Activated CD4-positive, alpha-beta T cell treated with anti-CD3 and anti-CD28 coated beads, Interleukin-2, amount 50 U/mL, for 4 hours (primary cell): ENCODE results near the gene IRGC.

Experiments used
- DNase-seq, 2 experiments: peaks; one replicate each; pipeline ENCODE4 v3.0.0-alpha.2; 2020

The IRGC gene

GRCh38 chr19:43692385-43692784 is 23.5 kb upstream of the IRGC start:
- DNase-seq = no peak

DNA sequence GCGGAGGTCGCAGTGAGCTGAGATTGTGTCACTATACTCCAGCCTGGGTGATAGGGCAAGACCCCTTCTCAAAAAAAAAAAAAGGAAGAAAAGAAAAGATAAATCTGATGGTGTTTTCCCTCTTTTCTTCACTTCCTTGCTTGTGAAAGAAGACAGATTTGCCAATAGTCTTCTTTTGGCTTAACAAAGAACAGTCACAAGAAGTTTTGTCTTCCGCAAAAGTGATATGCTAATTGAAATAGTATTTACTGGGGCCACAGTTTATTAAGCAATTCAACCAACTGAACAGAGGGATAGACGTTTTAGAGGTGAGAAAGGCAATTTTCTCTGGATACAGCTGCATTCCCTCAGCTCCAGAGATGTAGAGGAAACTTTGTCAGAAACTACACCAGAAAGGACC is 23.0 kb upstream of the IRGC start:
- DNase-seq = no peak

DNA sequence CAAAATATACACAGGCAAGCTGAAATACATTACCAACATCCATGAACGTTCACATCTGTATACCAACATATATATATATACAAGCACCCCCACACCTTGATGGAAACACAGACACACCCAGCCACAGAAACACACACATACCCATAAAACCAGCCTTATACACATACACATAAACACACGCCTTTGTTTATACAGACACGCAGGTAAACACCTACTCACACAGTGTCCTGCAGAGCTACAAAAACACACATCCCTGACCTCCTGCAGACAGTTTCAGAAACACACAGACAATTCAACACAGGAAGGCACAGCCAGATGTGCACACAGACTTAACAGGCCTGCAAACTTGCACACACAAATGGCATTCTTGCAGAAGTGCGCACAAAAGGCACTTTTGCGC is 21.3 kb upstream of the IRGC start:
- DNase-seq = no peak

DNA sequence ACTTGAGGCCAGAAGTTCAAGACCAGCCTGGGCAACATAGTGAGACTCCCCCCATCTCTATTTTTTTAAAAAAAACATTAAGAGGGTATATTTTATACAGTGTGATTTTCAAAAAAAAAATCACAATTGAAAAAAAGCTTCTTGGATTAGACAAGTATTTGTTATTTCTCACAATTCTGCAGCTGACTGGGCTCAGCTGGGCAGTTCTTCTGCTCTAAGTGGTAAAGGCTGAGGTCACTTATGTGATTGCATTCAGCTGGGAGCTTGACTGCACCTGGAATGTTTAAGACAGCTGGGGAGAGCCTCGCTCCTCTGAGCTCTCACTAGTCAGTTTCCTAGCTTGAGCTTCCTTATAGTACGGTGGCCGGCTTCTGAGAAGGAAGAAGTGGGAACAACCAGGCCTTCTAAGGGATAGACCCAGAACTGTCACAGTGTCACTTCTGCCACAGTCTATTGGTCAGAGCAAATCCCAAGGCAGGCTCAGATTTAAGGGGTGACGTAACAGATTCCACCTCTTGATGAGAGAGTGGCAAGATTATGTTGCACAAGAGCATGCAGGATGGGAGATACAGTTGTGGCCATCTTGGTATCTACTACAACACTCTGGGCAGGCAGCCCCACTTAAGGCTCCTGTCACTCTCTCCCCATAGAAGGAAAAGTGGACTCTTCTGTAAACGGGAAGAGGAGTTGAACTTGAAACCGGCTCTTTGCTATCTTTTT is 19.7 kb upstream of the IRGC start:
- DNase-seq = no peak

GRCh38 chr19:43697295-43697694 is 18.6 kb upstream of the IRGC start:
- no peak for DNase-seq

- no peak for DNase-seq
These were observed 16.1 kb upstream of the IRGC start for GRCh38 chr19:43699506-43700394.

DNA sequence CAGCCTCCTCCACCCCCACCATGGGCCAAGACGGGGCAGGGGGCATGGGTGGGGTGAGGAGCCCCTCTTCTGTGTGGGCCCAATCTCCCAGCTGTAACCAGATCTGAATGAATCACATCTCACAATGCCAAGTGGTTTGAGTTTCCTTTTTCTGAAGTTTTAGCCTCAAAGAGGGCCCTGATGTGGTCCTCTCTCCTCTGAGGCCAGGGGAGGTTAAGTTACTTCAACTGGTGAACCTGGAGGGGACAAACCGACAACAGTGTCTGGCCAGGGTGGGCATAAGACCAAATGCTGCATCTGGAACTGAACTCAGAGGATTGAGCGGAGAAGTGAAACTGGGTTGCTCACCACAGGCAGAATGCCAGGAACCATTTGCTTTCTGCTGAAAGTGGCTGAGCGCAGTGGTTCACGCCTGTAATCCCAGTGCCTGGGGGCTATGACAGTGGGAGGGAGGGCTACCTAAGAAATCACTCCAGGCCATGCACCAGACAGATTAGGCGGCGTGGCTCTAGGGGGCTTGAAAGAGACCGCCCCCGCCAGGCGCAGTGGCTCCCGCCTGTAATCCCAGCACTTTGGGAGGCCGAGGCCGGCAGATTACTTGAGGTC is 15.4 kb upstream of the IRGC start:
- no peak for DNase-seq

DNA sequence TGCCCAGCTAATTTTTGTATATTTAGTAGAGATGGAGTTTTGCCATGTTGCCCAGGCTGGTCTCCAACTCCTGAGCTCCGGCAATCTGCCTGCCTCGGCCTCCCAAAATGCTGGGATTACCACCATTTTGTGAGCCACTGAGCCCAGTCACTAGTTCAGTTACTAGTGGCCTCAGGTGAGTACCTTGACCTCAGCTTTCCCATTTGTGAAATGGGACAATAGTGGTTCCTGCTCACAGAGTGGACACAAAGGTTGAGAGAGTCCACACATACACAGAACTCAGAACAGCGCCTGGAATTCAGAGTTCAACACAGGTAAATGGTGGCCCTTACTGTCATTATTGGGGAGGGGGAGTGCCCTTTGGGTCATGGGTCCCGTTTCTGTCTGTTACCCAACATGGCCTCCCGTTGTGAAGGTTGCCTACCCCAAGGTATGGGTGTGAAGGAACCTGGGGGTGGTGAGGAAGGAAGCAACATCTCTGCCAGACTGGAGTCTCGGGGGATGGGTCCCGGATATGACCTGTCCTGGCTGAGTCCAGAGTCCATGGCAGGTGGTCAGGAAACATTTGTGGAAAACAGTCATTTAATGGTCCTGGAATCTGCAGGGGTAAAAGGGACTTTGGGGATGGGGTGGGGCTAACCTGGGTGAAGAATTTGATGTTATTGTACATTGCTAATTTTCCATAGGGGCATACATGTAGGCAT is 11.7 kb upstream of the IRGC start:
- DNase-seq = no peak

DNA sequence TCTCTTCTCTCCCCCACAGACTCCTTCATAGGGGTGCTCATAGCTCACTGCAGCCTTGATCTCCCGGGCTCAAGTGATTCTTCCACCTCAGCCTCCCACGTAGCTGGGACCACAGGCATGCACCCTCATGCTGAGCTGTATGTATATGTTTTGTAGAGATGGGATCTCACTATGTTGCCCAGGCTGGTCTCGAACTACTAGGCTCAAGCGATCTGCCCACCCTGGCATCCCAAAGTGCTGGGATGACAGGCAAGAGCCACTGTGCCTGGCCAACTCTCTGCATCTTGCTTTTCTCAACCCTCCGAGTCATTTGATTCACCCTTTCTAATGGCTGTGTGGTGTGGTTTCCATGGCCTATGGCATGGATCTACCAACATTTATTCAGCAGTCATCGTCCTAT is 10.1 kb upstream of the IRGC start:
- no peak for DNase-seq

DNA sequence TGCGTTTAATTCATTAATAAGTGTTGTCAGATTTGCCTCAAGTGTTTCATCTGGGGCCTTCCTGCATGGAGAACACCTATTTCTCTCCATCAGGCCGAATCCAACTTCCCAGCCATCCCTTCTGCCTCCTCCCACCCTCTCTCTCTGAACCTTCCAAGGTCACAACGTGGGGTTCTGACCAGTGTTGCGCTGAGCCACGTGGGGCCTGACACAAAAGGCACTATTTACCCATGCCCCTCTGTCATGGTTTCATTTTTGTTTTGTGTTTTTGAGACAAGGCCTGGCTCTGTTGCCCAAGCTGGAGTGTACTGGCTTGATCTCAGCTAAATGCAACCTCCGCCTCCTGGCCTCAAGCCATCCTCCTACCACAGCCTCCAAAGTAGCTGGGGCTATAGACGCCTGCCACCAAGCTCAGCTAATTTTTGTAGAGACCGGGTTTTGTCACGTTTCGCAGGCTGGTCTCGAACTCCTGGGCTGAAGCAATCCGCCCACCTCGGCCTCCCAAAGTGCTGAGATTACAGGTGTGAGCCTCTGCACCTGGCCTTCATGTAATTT is 8.6 kb upstream of the IRGC start:
- no peak for DNase-seq

GRCh38 chr19:43708716-43709115 is 7.2 kb upstream of the IRGC start:
- DNase-seq = no peak

DNA sequence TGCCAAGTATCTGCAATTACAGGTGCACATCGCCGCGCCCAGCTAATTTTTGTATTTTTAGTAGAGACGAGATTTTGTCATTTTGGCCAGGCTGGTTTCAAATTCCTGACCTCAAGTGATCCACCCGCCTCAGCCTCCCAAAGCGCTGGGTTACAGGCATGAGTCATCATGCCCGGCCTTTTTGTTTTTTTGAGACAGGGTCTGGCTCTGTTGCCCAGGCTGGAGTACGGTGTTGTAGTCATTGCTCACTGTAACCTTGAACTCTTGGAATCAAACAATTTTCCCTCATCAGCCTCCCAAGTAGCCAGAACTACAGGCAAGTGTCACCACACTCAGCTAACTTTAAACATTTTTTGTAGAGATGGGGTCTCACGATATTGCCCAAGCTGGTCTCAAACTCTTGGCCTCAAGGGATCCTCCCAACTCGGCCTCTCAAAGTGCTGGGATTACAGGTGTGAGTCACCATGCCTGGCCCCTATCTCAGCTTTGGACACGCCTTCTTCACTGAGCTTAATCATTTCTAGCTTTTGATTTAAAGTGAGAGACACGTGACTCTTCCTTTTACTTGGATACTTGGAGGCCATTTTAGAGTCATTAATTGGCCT is 4.0 kb upstream of the IRGC start:
- no peak for DNase-seq

GRCh38 chr19:43713208-43713607 is 2.7 kb upstream of the IRGC start:
- DNase-seq = no peak

DNA sequence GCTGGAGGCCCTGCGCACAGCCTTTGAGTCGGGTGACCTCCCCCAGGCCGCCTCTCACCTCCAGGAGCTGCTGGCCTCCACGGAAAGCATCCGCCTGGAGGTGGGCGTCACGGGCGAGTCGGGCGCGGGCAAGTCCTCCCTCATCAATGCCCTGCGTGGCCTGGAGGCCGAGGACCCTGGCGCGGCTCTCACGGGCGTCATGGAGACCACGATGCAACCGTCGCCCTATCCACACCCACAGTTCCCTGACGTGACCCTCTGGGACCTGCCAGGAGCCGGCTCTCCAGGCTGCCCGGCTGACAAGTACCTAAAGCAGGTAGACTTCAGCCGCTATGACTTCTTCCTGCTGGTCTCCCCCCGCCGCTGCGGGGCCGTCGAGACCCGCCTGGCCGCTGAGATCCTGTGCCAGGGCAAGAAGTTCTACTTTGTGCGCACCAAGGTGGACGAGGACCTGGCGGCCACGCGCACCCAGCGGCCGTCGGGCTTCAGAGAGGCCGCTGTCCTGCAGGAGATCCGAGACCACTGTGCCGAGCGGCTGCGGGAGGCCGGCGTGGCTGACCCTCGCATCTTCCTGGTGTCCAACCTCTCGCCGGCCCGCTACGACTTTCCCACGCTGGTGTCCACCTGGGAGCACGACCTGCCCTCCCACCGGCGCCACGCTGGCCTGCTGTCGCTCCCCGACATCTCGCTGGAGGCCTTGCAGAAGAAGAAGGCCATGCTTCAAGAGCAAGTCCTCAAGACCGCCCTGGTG is 2.9 kb downstream of the IRGC start:
- DNase-seq = no peak

- no peak for DNase-seq
These were observed 3.5 kb downstream of the IRGC start for GRCh38 chr19:43719378-43719868.

DNA sequence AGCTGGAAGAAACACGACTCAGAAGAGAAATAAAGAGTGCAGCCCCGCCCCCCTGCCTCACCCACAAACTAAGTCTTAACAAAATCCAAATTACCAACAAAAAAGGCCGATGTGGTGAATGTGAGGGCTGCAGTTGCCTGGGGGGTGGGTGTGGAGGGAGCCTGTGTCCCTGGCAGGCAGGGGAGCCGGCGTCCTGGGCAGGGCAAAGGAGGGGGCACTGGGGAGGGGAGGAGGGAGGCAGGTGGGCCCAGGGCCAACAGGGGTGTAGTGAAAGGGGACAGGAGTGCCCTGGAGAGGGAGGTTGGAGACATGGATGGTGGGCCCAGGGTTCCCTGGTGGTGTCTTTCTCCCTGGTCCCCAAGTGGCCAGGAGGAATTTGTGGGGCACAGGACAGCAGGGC is 4.0 kb downstream of the IRGC start:
- DNase-seq = no peak

DNA sequence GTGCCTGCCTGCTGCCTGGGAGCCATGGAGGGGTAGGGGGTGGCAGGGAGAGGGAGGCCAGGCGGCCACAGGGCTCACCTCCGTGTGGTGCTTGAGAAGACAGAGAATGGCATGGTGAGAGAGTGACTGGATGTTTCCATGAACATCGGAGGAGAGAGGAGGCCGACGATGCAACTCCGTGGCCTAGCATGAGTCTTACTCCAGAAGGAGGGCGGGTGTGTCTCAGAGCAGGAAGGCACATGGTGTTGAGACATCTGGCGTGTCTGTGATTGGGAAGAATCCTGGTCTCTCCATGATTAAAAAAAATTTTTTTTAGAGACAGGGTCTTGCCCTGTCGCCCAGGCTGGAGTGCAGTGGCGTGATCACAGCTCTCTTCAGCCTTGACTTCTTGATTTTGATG is 5.1 kb downstream of the IRGC start:
- DNase-seq = no peak

- DNase-seq = no peak
These were observed 5.7 kb downstream of the IRGC start for GRCh38 chr19:43721469-43722048.

DNA sequence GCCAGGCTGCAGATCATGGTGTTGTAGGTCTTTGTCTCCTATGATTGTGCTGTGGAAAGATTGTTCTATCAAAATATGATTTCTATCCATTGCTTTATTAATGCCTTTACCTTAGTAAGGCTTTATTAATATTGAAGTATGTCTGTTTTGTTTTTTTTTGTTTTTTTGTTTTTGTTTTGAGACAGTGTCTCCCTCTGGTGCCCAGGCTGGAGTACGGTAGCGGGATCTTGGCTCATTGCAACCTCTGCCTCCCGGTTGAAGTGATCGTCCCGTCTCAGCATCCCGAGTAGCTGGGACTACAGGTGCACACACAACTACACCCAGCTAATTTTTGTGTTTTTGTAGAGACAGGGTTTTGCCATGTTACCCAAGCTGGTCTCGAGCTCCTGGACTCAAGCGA is 7.7 kb downstream of the IRGC start:
- DNase-seq = no peak

GRCh38 chr19:43724896-43725295 is 9.0 kb downstream of the IRGC start:
- DNase-seq = no peak

DNA sequence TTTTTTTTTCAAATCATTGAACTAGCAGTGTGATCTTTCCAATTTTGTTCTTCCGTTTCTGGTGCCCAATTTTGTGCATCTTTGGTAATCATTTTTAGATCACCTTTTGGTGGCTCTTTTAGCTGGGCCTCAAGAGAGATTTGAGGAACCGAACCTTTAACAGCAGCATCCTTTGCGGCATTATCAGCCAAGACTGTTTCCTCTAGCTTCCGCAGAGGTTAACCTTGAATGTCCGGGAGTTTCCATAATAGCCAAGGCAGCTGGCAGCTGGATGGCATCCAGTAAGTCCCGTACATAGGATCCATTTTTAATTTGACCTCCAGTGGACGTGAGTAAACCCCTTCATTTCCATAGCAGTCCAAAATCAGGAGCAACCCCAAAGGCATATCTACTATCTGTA is 9.6 kb downstream of the IRGC start:
- DNase-seq = no peak
